Endometrial microvascular endothelial cells (primary cell): ENCODE measurements around the gene CEBPZ. TPM values are rescaled to one million over a fixed set of nuclear protein-coding genes. Genes with fewer than 3 reads are reported as not detected.

ENCODE experiments used
- in situ Hi-C: cut with HindIII; loops from 2 replicates; pipeline ENCODE4 v1.10.0; 2017; ENCODE audit warnings: low sequenced_read_pairs, low pct_unique_long_range_greater_than_20kb; ENCODE audit errors: inconsistent ontology term
- total RNA-seq: library from RNA; depleted of rRNA; stranded (reverse); fragments of >200 nt; gene quantifications from one replicate; pipeline ENCODE4 v1.2.3, GENCODE V29; 2015; ENCODE audit errors: inconsistent ontology term

The CEBPZ gene
- total RNA-seq, 1 donor from 2014 or later: 35.7 TPM

DNA sequence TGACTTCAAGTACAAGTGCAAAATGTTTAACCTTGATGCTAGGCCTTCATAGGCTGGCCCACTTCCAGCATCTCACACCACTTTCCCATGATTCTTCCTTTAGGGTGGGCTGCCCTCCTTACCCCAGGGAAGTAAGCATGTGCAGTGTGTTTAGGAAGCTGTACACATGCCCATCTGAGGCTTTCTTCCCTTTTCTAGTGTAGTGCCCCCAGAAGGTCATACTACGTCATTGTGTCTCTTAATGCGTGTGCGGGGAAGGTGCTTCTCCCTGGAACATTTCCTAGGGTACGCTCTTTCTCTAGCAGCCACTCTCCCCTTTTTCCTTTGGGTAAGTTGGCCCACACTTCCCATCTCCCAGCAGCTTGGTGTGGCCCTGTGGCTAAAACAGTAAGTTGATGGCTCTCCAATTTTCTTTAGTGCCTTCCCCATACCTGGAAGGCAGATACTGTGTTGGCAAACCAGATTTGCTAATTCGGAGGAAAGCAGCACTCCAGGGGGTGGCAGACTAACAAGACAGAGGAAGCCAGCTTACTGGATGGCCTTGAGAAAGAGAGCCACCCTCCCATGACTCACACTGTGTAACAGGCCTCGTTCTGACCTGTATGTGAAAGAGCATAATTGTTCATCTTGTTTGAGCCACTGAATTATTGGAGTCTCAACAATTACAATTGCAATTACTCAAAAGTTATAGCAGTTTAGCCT, 41.8 kb downstream of the CEBPZ start:
- in situ Hi-C loops: no loop called here

GRCh38 chr2:37188570-37188969, 42.8 kb downstream of the CEBPZ start, which contains the start of gene SULT6B1:
Gene SULT6B1 (minus strand): TSS chr2:37188670. CDS start chr2:37188640, 30 bp downstream.
- in situ Hi-C loops: no loop called here

DNA sequence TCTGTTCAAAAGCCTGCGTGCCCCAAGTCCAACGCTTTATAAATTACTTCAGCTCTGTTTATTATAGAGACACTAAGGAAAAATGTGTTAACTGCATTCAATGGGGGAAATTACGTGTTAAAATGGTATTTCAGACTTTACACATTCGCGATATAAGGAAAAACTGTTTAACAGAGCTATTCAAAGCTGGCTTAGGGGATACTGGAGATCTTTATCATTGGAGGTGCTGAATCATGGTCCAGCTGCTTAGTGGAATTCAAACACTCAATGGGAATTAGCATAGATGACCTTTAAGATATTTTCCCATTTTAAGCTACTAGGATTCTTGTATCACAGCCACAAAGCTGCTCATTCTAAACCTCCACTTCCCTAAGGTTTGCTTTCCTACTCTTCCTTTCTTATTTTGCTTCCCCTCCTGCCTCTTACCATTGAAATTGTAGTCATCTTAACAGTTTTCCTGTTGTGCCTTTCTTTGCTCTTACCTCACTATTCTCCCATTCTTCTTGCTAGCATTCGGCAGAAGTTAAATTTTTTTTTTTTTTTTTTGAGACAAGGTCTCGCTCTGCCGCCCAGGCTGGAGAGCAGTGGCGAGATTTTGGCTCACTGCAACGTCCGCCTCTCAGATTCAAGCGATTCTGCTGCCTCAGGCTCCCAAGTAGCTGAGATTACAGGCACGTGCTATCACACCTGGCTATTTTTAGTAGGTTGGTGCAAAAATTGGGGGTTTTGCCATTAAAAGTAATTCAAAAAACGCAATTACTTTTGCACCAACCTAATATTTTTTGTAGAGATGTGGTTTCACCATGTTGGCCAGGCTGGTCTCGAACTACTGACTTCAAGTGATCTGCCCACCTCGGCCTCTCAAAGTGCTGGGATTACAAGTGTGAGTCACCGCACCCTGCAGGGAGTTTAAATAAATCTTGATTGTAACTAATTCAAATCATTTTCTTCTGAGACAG, 49.4 kb downstream of the CEBPZ start:
- in situ Hi-C loops: no loop called here

DNA sequence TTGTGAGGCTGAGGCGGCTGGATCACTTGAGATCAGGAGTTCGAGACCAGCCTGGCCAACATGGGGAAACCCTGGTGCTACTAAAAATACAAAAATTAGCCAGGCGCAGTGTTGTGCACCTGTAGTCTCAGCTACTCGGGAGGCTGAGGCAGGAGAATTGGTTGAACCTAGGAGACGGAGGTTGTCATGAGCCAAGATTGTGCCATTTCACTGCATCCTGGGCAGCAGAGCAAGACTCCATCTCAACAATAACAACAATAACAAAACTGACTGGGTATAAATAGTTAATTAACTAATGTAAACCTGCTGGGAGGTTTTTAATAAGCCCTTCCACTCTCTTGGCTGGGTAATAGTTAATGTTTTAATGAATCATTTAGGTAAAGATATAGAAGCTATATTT, 50.8 kb downstream of the CEBPZ start:
- in situ Hi-C loops: no loop called here

DNA sequence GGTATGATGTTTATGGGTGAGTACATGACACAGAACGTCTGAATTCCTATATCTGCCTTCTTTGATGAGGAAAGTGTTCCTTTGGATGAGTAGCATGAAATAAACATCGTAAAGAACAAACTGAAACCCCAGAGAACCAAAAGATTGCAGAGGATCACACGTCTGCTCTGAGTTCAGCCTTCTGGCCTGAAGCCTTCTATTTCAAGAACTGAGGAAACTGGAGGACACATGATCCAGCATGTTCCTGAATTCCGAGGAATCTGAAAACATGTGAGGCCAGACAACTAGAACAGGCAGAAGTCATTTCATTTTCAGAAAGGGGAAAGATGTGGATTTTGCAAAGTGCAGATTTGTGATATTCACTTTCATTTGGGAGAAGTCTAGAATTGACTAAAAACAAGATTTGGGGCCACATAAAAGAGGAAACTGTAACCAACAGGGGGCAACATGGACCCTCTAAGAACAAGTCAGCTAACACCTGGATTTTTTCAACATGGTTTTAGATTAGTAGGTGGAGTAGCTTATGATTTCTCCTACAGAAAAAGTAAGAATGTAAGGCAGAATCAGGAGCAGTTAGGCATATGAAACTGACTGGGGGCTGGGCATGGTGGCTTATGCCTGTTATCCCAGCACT, 51.3 kb downstream of the CEBPZ start:
- in situ Hi-C loops: no loop called here

DNA sequence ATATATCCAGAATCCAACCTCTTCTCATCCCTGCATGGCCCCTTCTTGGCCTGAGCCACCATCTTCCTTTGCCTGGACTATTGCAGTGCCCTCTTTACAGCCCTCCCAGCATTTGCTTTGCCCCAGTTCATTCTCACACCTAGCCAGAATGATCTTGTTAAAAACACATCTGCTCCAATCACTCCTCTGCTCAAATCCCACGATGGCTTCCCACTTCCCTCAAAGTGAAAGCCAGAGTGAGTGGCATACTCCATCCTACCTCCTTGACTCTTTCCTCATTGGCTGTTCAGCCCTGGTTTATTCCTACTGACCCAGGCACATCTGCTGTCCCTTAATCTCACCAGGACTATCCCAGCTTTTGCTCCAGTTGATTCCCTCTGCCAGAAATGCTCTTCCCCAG, 57.7 kb downstream of the CEBPZ start:
- in situ Hi-C loops: no loop called here

GRCh38 chr2:37171624-37171950, 59.8 kb downstream of the CEBPZ start:
- in situ Hi-C loops: no loop called here

GRCh38 chr2:37168217-37168981, 63.0 kb downstream of the CEBPZ start:
- in situ Hi-C loops: no loop called here

- in situ Hi-C loops: no loop called here
Observed at GRCh38 chr2:37167636-37168180, 63.7 kb downstream of the CEBPZ start.

GRCh38 chr2:37164757-37165156, 66.6 kb downstream of the CEBPZ start:
- in situ Hi-C loops: no loop called here

GRCh38 chr2:37156857-37157714, 74.3 kb downstream of the CEBPZ start, which contains the start of gene EIF2AK2:
Gene EIF2AK2 (minus strand): TSS chr2:37156980. CDS start chr2:37147806, 9,174 bp downstream.
- in situ Hi-C loops: no loop called here

- in situ Hi-C loops: no loop called here
Observed at GRCh38 chr2:37156071-37156856, 75.1 kb downstream of the CEBPZ start.

DNA sequence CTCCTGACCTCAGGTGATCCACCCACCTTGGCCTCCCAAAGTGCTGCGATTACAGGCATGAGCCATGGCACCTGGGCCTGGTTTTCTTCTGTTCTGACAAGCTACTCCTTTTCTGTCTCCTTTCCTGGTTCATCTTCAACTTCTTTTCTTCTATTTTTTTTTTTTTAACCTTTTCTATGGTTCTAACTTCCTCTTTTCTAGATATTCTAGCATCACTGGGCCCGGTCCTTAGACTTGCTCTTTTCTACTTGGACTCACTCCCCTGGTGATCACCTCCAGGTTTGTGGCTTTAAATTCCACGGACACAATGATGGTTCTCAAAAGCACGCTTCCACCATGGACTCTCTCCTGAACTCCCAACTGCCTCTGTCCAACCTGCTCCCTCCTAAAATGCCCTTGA, 76.6 kb downstream of the CEBPZ start:
- in situ Hi-C loops: no loop called here

- in situ Hi-C loops: no loop called here
Observed at GRCh38 chr2:37153224-37153623, 78.2 kb downstream of the CEBPZ start.
